ENCODE measurements around the gene ANGPTL8. TPM values are rescaled to one million over a fixed set of nuclear protein-coding genes. Genes with fewer than 3 reads are reported as not detected.
A peak's percentile ranks its signal among the peaks of the same experiment; 100 is the strongest.

ANGPTL8 gene
- total and polyA plus RNA-seq, 2 experiments from 2014 or later = 1.7 TPM; not detected in 1

- Histone ChIP-seq H3K79me2 (ENCODE audit: insufficient read depth) (no peaks in the 10 kb centered on the region), H3K9me2 (ENCODE audit: insufficient read depth) (no peaks in the 10 kb centered on the region), H3K4me2 (ENCODE audit: unreplicated experiment) (no peak overlapping the region), H3K9me3 (ENCODE audit: low read depth) (no peaks in the 10 kb centered on the region), H3K4me3 (no peak overlapping the region), H2AFZ (no peak overlapping the region), H3K36me3 (ENCODE audit: low read depth) (no peaks in the 10 kb centered on the region), H3K4me1 (ENCODE audit: insufficient read depth) (no peaks in the 10 kb centered on the region), H3F3A (ENCODE audit: insufficient read depth) (no peaks in the 10 kb centered on the region), H3K9ac (no peak overlapping the region), H3K27me3 (replicated peaks; ENCODE audit: insufficient read depth) (no peaks in the 10 kb centered on the region), H4K20me1 (ENCODE audit: insufficient read depth) (no peaks in the 10 kb centered on the region), H3K27ac (no peak overlapping the region)
- no peak for DNase-seq
- WGBS, 2 experiments (ENCODE audit: low coverage in 1 of 2, low lambda C conversion rate in 2 of 2, missing lambda C conversion rate in 2 of 2) = 96 to 97% methylated on average over 2 of the region's 2 CpGs
- in situ Hi-C loops (cut with MboI) = no loop called here
- TF ChIP-seq EZH2 (IDR thresholded peaks at IDR 0.05; ENCODE audit: insufficient read depth, poor library complexity, severe bottlenecking) = no peak
- TF ChIP-seq EZH2phosphoT487 (IDR thresholded peaks at IDR 0.05; ENCODE audit: insufficient read depth, low read depth) = no peak
Measured at GRCh38 chr19:11248852-11249251, 9.4 kb downstream of the ANGPTL8 start.

GRCh38 chr19:11251217-11251616 is 11.8 kb downstream of the ANGPTL8 start:
- no peak for TF ChIP-seq EZH2phosphoT487 (IDR thresholded peaks at IDR 0.05; ENCODE audit: insufficient read depth, low read depth)
- Histone ChIP-seq H2AFZ (no peak overlapping the region), H3K9me2 (ENCODE audit: insufficient read depth) (no peaks in the 10 kb centered on the region), H3K79me2 (ENCODE audit: insufficient read depth) (no peaks in the 10 kb centered on the region), H3F3A (ENCODE audit: insufficient read depth) (no peaks in the 10 kb centered on the region), H3K9ac (no peak overlapping the region), H3K4me2 (ENCODE audit: unreplicated experiment) (no peak overlapping the region), H3K36me3 (ENCODE audit: low read depth) (no peaks in the 10 kb centered on the region), H3K4me3 (no peak overlapping the region), H4K20me1 (ENCODE audit: insufficient read depth) (no peaks in the 10 kb centered on the region), H3K9me3 (ENCODE audit: low read depth) (no peaks in the 10 kb centered on the region), H3K4me1 (ENCODE audit: insufficient read depth) (no peaks in the 10 kb centered on the region), H3K27me3 (replicated peaks; ENCODE audit: insufficient read depth) (no peaks in the 10 kb centered on the region), H3K27ac (no peak overlapping the region)
- 93 to 97% methylated on average over 4 of the region's 4 CpGs for WGBS, 2 experiments (ENCODE audit: low coverage in 1 of 2, low lambda C conversion rate in 2 of 2, missing lambda C conversion rate in 2 of 2)
- DNase-seq = no peak
- in situ Hi-C loops (cut with MboI) = no loop called here

GRCh38 chr19:11251650-11252314 is 12.4 kb downstream of the ANGPTL8 start:
- no peaks in the 10 kb centered on the region for H3K4me1 ChIP-seq (ENCODE audit: insufficient read depth)
- H3K4me2 ChIP-seq (ENCODE audit: unreplicated experiment) = no peak overlapping the region
- H3K9me3 ChIP-seq (ENCODE audit: low read depth) = no peaks in the 10 kb centered on the region
- no peaks in the 10 kb centered on the region for H3F3A ChIP-seq (ENCODE audit: insufficient read depth)
- H2AFZ ChIP-seq = no peak overlapping the region
- H3K27me3 ChIP-seq (replicated peaks; ENCODE audit: insufficient read depth) = no peaks in the 10 kb centered on the region
- H3K27ac ChIP-seq = no peak overlapping the region
- H3K36me3 ChIP-seq (ENCODE audit: low read depth) = no peaks in the 10 kb centered on the region
- WGBS, 2 experiments (ENCODE audit: low coverage in 1 of 2, low lambda C conversion rate in 2 of 2, missing lambda C conversion rate in 2 of 2) = 86 to 89% methylated on average over 11 of the region's 11 CpGs
- H3K79me2 ChIP-seq (ENCODE audit: insufficient read depth) = no peaks in the 10 kb centered on the region
- in situ Hi-C loops (cut with MboI) = no loop called here
- no peaks in the 10 kb centered on the region for H4K20me1 ChIP-seq (ENCODE audit: insufficient read depth)
- TF ChIP-seq EZH2 (IDR thresholded peaks at IDR 0.05; ENCODE audit: insufficient read depth, poor library complexity, severe bottlenecking) = no peak
- no peak for TF ChIP-seq EZH2phosphoT487 (IDR thresholded peaks at IDR 0.05; ENCODE audit: insufficient read depth, low read depth)
- H3K9me2 ChIP-seq (ENCODE audit: insufficient read depth) = no peaks in the 10 kb centered on the region
- H3K9ac ChIP-seq = no peak overlapping the region
- H3K4me3 ChIP-seq = no peak overlapping the region
- no peak for DNase-seq

GRCh38 chr19:11252665-11253355 is 13.4 kb downstream of the ANGPTL8 start:
- Histone ChIP-seq H3K27ac (no peak overlapping the region), H3K79me2 (ENCODE audit: insufficient read depth) (no peaks in the 10 kb centered on the region), H4K20me1 (ENCODE audit: insufficient read depth) (no peaks in the 10 kb centered on the region), H3K9me3 (ENCODE audit: low read depth) (no peaks in the 10 kb centered on the region), H3K36me3 (ENCODE audit: low read depth) (no peaks in the 10 kb centered on the region), H3K9me2 (ENCODE audit: insufficient read depth) (no peaks in the 10 kb centered on the region), H3F3A (ENCODE audit: insufficient read depth) (no peaks in the 10 kb centered on the region), H3K9ac (no peak overlapping the region), H3K4me3 (no peak overlapping the region), H2AFZ (no peak overlapping the region), H3K27me3 (replicated peaks; ENCODE audit: insufficient read depth) (no peaks in the 10 kb centered on the region), H3K4me1 (ENCODE audit: insufficient read depth) (no peaks in the 10 kb centered on the region), H3K4me2 (ENCODE audit: unreplicated experiment) (no peak overlapping the region)
- peak; percentile 0 for DNase-seq
- in situ Hi-C loops (cut with MboI) = no loop called here
- no peak for TF ChIP-seq EZH2 (IDR thresholded peaks at IDR 0.05; ENCODE audit: insufficient read depth, poor library complexity, severe bottlenecking)
- TF ChIP-seq EZH2phosphoT487 (IDR thresholded peaks at IDR 0.05; ENCODE audit: insufficient read depth, low read depth) = no peak
- WGBS, 2 experiments (ENCODE audit: low coverage in 1 of 2, low lambda C conversion rate in 2 of 2, missing lambda C conversion rate in 2 of 2) = 87 to 88% methylated on average over 18 to 19 of the region's 19 CpGs
